Hepatocyte (in vitro differentiated cells): ENCODE measurements around the gene METTL23.

ENCODE experiments used
- EZH2 ChIP-seq: fragments of 200-600 bp; sonication (generic); IDR thresholded peaks from 2 replicates; pipeline ENCODE4 v1.6.1; 2016; ENCODE audit warnings: antibody characterized with exemption, mild to moderate bottlenecking, borderline replicate concordance
- TF ChIP-seq, protein P1 (sequence below): fragments of 200-600 bp; sonication (generic); IDR thresholded peaks from 2 replicates; pipeline ENCODE4 v1.5.1; 2016; ENCODE audit warnings: antibody characterized with exemption, mild to moderate bottlenecking; ENCODE audit not compliant: poor library complexity

DNA sequence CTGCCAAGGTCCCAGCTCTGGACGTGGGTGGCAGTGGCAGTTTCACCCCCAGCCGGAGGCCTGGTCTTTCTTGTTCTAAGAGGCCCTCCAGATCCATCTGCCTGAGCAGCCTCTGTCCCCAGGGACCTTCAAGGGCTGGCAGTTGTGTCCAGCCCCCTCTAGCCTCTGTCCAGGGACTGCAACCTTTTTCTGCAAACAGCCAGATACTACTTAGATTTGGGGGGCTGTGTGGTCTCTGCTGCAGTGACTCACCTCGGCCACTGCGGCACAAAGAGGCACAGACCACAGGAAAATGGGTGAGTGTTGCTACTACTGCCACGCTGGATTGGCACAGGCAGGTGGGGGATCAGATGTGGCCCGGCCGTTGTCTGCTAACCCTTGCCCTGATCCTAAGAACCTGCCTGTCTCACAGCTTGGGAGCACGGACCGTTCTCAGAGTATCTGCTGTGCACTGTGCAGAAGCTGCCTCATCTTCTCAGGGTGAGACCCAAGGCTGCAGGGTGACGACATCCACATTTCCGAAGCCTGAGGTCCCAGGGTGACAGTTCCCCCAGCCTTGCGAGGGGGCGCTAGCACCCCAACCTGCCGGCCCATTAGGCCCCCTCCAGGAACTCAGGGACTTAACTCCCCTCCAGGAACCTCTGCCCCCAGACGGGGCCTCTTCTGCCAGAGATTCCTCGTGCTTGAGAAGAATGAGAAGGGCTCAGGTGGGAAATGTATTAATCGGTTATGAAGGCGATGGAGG lies 43.5 kb upstream of the METTL23 start:
- TF ChIP-seq, protein P1, sequence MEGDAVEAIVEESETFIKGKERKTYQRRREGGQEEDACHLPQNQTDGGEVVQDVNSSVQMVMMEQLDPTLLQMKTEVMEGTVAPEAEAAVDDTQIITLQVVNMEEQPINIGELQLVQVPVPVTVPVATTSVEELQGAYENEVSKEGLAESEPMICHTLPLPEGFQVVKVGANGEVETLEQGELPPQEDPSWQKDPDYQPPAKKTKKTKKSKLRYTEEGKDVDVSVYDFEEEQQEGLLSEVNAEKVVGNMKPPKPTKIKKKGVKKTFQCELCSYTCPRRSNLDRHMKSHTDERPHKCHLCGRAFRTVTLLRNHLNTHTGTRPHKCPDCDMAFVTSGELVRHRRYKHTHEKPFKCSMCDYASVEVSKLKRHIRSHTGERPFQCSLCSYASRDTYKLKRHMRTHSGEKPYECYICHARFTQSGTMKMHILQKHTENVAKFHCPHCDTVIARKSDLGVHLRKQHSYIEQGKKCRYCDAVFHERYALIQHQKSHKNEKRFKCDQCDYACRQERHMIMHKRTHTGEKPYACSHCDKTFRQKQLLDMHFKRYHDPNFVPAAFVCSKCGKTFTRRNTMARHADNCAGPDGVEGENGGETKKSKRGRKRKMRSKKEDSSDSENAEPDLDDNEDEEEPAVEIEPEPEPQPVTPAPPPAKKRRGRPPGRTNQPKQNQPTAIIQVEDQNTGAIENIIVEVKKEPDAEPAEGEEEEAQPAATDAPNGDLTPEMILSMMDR, result peak; percentile 5
- no peak for TF ChIP-seq EZH2
